Measurements from ENCODE around the gene TUBB.
"Not testable (repeated sequence)": the region's sequence is repeated elsewhere in the genome, so short reads cannot be mapped to it uniquely, and the experiment has no call there.

Gene TUBB

DNA sequence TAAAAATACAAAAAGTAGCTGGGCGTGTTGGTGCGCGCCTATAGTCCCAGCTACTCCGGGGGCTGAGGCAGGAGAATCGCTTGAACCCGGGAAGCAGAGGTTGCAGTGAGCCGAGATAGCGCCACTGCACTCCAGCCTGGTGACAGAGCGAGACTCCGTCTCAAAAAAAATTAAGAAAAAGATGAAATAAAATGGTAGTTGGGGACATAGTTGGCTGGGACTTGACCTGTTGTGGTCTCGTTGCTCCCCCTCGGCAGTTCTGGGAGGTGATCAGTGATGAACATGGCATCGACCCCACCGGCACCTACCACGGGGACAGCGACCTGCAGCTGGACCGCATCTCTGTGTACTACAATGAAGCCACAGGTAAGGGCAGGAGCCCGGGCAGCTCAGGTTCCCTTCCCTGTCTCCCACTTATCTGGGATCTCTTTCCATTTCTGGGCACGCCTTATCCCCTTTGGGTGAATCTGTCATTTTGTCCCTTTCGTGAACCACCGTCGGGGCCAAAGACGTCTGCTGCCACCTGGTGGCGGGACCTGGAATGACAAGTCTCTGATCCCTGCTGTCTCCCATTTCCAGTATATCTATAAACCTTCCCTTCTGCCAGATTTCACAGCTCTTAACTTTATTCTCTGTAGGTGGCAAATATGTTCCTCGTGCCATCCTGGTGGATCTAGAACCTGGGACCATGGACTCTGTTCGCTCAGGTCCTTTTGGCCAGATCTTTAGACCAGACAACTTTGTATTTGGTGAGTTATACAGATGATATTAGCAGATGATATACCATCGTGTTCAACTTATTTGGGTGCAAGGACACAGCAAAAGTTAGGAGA is 2.3 kb downstream of the TUBB start:
- Histone ChIP-seq H3K9ac (ENCODE audit: low read depth, low read length, poor library complexity, severe bottlenecking) (peak overlapping the region; percentile 100), H3F3A (ENCODE audit: low read depth) (peaks cover 34% of the 10 kb centered on the region)

DNA sequence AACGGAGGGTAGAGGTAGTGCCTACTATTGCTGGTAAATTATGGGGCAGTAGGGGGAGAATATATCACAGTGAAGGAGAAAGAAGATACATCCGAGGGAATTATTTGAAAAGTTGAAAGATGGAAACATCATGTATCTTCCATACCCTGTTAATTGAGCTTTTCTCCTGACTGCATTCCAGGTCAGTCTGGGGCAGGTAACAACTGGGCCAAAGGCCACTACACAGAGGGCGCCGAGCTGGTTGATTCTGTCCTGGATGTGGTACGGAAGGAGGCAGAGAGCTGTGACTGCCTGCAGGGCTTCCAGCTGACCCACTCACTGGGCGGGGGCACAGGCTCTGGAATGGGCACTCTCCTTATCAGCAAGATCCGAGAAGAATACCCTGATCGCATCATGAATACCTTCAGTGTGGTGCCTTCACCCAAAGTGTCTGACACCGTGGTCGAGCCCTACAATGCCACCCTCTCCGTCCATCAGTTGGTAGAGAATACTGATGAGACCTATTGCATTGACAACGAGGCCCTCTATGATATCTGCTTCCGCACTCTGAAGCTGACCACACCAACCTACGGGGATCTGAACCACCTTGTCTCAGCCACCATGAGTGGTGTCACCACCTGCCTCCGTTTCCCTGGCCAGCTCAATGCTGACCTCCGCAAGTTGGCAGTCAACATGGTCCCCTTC is 3.1 kb downstream of the TUBB start:
- Histone ChIP-seq H3F3A (ENCODE audit: low read depth) (peaks cover 34% of the 10 kb centered on the region), H3K4me1 (ENCODE audit: insufficient read depth, low read length, poor library complexity, severe bottlenecking) (peaks cover 40% of the 10 kb centered on the region), H3K36me3 (ENCODE audit: insufficient read depth, low read length) (peaks cover 60% of the 10 kb centered on the region), H3K4me2 (ENCODE audit: low read depth, low read length, poor library complexity, severe bottlenecking) (peak overlapping the region; percentile 100), H3K79me2 (ENCODE audit: insufficient read depth, low read length) (peaks cover 84% of the 10 kb centered on the region), H3K4me3 (ENCODE audit: low read length, poor library complexity, severe bottlenecking) (peak overlapping the region; percentile 98), H3K9ac (ENCODE audit: low read depth, low read length, poor library complexity, severe bottlenecking) (peak overlapping the region; percentile 100), H3K27me3 (ENCODE audit: insufficient read depth, low read length, poor library complexity, severe bottlenecking) (peaks cover 15% of the 10 kb centered on the region), H4K20me1 (ENCODE audit: insufficient read depth, low read length, poor library complexity, severe bottlenecking) (peaks cover 64% of the 10 kb centered on the region)
- H3K9me2 ChIP-seq (replicated peaks; ENCODE audit: low read depth, low read length); H2AFZ ChIP-seq (ENCODE audit: low read length); H3K9me3 ChIP-seq (ENCODE audit: insufficient read depth, low read depth, low read length): not testable (repeated sequence)

More for the DNA sequence above, 2.3 kb downstream of the TUBB start:
- Histone ChIP-seq H3K36me3 (ENCODE audit: insufficient read depth, low read length) (peaks cover 55% of the 10 kb centered on the region), H3K9me3 (ENCODE audit: insufficient read depth, low read depth, low read length) (no peaks in the 10 kb centered on the region), H3K4me2 (ENCODE audit: low read depth, low read length, poor library complexity, severe bottlenecking) (peak overlapping the region; percentile 100), H3K27me3 (ENCODE audit: insufficient read depth, low read length, poor library complexity, severe bottlenecking) (peaks cover 15% of the 10 kb centered on the region), H3K4me1 (ENCODE audit: insufficient read depth, low read length, poor library complexity, severe bottlenecking) (peaks cover 41% of the 10 kb centered on the region), H3K79me2 (ENCODE audit: insufficient read depth, low read length) (peaks cover 88% of the 10 kb centered on the region), H2AFZ (ENCODE audit: low read length) (no peak overlapping the region), H3K9me2 (replicated peaks; ENCODE audit: low read depth, low read length) (no peaks in the 10 kb centered on the region), H4K20me1 (ENCODE audit: insufficient read depth, low read length, poor library complexity, severe bottlenecking) (peaks cover 59% of the 10 kb centered on the region), H3K4me3 (ENCODE audit: low read length, poor library complexity, severe bottlenecking) (peak overlapping the region; percentile 98)
- TF ChIP-seq EZH2phosphoT487 (IDR thresholded peaks at IDR 0.05; ENCODE audit: borderline replicate concordance), result no peak
- TF ChIP-seq, protein P1, sequence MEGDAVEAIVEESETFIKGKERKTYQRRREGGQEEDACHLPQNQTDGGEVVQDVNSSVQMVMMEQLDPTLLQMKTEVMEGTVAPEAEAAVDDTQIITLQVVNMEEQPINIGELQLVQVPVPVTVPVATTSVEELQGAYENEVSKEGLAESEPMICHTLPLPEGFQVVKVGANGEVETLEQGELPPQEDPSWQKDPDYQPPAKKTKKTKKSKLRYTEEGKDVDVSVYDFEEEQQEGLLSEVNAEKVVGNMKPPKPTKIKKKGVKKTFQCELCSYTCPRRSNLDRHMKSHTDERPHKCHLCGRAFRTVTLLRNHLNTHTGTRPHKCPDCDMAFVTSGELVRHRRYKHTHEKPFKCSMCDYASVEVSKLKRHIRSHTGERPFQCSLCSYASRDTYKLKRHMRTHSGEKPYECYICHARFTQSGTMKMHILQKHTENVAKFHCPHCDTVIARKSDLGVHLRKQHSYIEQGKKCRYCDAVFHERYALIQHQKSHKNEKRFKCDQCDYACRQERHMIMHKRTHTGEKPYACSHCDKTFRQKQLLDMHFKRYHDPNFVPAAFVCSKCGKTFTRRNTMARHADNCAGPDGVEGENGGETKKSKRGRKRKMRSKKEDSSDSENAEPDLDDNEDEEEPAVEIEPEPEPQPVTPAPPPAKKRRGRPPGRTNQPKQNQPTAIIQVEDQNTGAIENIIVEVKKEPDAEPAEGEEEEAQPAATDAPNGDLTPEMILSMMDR (conservative IDR thresholded peaks at IDR 0.05; ENCODE audit: low read length), result peak; percentile 98

DNA sequence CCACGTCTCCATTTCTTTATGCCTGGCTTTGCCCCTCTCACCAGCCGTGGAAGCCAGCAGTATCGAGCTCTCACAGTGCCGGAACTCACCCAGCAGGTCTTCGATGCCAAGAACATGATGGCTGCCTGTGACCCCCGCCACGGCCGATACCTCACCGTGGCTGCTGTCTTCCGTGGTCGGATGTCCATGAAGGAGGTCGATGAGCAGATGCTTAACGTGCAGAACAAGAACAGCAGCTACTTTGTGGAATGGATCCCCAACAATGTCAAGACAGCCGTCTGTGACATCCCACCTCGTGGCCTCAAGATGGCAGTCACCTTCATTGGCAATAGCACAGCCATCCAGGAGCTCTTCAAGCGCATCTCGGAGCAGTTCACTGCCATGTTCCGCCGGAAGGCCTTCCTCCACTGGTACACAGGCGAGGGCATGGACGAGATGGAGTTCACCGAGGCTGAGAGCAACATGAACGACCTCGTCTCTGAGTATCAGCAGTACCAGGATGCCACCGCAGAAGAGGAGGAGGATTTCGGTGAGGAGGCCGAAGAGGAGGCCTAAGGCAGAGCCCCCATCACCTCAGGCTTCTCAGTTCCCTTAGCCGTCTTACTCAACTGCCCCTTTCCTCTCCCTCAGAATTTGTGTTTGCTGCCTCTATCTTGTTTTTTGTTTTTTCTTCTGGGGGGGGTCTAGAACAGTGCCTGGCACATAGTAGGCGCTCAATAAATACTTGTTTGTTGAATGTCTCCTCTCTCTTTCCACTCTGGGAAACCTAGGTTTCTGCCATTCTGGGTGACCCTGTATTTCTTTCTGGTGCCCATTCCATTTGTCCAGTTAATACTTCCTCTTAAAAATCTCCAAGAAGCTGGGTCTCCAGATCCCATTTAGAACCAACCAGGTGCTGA is 3.9 kb downstream of the TUBB start:
- not testable (repeated sequence) for H3K9me2 ChIP-seq (replicated peaks; ENCODE audit: low read depth, low read length); H2AFZ ChIP-seq (ENCODE audit: low read length); H3K9me3 ChIP-seq (ENCODE audit: insufficient read depth, low read depth, low read length)
- Histone ChIP-seq H3K79me2 (ENCODE audit: insufficient read depth, low read length) (peaks cover 76% of the 10 kb centered on the region), H3K36me3 (ENCODE audit: insufficient read depth, low read length) (peaks cover 60% of the 10 kb centered on the region), H3K27me3 (ENCODE audit: insufficient read depth, low read length, poor library complexity, severe bottlenecking) (peaks cover 15% of the 10 kb centered on the region), H4K20me1 (ENCODE audit: insufficient read depth, low read length, poor library complexity, severe bottlenecking) (peaks cover 65% of the 10 kb centered on the region), H3K4me1 (ENCODE audit: insufficient read depth, low read length, poor library complexity, severe bottlenecking) (peaks cover 32% of the 10 kb centered on the region), H3K4me2 (ENCODE audit: low read depth, low read length, poor library complexity, severe bottlenecking) (peak overlapping the region; percentile 100), H3F3A (ENCODE audit: low read depth) (peaks cover 32% of the 10 kb centered on the region), H3K4me3 (ENCODE audit: low read length, poor library complexity, severe bottlenecking) (peak overlapping the region; percentile 98), H3K9ac (ENCODE audit: low read depth, low read length, poor library complexity, severe bottlenecking) (peak overlapping the region; percentile 38)

Measured in Loucy (cell line).